Dendritic cell treated with granulocyte-macrophage colony-stimulating factor and Interleukin-4, amounts not matched to agents 40 ng/mL and 50 ng/mL, for 4 days (primary cell): ENCODE data around the gene PRR33.

Experiments used
- H3K27ac Mint-ChIP-seq: one replicate; pipeline ENCODE4 v1.8.0; 2022; ENCODE audit warnings: mild to moderate bottlenecking, mixed read lengths
- H3K27me3 Mint-ChIP-seq: one replicate; pipeline ENCODE4 v1.8.0; 2022; ENCODE audit warnings: mild to moderate bottlenecking, mixed read lengths
- H3K36me3 Mint-ChIP-seq: one replicate; pipeline ENCODE4 v1.8.0; 2022; ENCODE audit warnings: low read depth, mixed read lengths
- H3K4me1 Mint-ChIP-seq: one replicate; pipeline ENCODE4 v1.8.0; 2022; ENCODE audit warnings: low read depth, mixed read lengths
- H3K4me3 Mint-ChIP-seq: one replicate; pipeline ENCODE4 v1.8.0; 2022; ENCODE audit warnings: mild to moderate bottlenecking, moderate library complexity, mixed read lengths
- H3K9me3 Mint-ChIP-seq: one replicate; pipeline ENCODE4 v1.8.0; 2022; ENCODE audit warnings: mixed read lengths
- intact Hi-C: fragments of 100-400 bp; cut with micrococcal nuclease; formaldehyde crosslinking; loops from one replicate; pipeline ENCODE4 v1.15.0; 2022

The PRR33 gene

DNA sequence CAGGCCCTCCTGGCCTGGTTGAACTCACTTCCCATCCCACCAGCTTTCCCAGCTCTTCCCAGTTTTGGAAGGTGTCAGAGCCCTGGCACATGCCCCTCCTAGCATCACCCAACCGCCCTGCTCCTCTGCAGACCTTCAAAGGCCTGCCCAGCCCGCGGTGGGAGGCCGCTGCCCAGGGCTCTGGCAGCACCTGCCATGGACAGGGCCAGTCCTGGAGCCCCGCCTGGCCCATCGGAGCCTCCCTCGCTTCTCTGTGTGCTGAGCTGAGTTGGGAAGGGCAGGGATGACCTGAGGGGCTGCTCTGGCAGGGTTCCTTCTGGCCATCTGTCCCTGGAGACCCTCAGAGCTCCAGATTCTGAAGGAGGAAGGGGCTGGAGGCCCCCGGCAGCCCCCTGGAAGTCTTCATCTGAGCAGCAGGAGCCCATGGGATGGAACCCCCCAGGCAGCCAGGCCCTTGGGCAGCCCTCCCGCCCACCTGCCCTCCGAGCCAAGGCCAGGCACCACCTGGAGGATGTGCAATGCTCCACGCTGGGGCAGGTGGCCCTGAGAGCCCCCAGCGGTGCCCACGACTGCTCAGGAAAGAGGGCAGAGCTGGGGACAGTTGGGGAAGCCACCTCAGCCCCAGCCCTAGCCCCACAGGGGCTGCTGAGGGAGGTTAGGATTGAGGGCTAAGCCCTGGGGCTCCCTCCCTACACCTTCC, 35.2 kb downstream of the PRR33 start:
- peak overlapping the region; percentile 36 for H3K27ac Mint-ChIP-seq
- no peaks in the 10 kb centered on the region for H3K27me3 Mint-ChIP-seq
- peaks cover 72% of the 10 kb centered on the region for H3K4me1 Mint-ChIP-seq
- H3K9me3 Mint-ChIP-seq, result no peaks in the 10 kb centered on the region
- peak overlapping the region; percentile 55 for H3K4me3 Mint-ChIP-seq
- intact Hi-C loops, result no loop called here
- H3K36me3 Mint-ChIP-seq, result peaks cover 48% of the 10 kb centered on the region

DNA sequence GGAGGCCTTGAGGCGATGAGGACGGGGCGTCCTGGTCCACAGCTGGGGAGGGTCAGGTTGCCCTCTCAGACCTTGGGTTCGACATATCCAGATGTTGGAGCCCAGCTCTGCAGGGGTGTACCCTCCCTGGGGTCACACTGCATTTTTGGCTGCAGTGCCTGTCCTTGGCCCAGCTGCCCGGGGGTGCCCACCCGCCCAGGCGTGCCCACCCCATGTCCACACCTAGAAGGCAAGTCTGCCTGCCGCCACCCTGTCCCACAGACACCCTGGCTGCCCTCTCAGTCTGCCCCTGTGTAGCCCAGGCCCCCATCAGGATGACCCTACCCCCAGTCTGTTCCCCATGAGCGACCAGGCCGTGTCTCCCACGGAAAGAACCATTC, 35.8 kb downstream of the PRR33 start:
- Mint-ChIP-seq H3K36me3 (peaks cover 48% of the 10 kb centered on the region), H3K9me3 (no peaks in the 10 kb centered on the region), H3K27me3 (no peaks in the 10 kb centered on the region), H3K4me3 (peak overlapping the region; percentile 55), H3K27ac (peak overlapping the region; percentile 36), H3K4me1 (peaks cover 78% of the 10 kb centered on the region)
- intact Hi-C loops, result no loop called here

DNA sequence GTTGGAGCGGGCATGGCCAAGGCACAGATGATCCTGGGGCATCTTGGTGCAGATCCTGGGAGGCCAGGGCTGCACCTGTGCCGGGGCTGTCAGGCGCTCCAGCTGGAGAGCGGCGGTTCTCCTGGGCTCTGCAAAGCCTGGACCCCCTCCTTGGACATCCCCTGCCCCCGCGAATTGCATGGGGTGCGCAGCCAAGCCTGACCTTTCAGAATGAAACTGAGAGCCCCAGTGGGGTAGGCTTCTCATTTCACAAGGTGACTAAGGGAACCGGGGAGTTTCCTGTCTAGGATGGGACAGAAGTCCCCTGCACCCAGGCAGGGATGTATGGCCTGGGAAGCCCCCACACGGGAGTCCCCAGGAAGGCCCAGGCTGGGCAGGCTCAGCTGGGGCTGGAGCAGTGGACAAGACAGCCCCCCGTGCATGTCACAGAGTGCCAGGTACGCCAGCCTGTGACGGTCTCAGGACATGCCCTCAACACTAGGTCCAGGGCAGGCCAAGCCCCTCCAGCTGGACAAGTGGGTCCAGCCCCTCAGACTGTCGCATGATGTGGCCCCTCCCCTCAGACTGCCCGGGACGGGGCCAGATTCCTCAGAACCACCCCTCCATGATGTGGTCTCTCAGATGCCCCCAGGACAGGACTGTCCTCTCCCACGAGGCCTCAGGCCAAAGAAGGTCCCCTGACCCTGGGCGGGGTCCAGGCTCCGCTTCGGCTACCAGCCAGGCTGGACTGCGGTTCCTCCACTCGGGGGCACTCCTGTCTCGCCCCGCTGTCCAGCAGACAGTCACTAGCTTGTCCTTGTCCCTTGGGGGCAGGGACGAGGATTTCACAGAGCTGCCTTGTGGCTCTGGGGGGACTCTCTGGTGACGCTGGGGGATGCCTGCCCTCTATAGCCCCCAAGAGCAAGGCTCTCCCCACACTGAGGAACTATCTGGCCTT, 36.5 kb downstream of the PRR33 start:
- no peak overlapping the region for H3K27ac Mint-ChIP-seq
- no peaks in the 10 kb centered on the region for H3K27me3 Mint-ChIP-seq
- H3K4me1 Mint-ChIP-seq, result peaks cover 84% of the 10 kb centered on the region
- intact Hi-C loops, result no loop called here
- H3K36me3 Mint-ChIP-seq, result peaks cover 48% of the 10 kb centered on the region
- peak overlapping the region; percentile 88 for H3K4me3 Mint-ChIP-seq
- no peaks in the 10 kb centered on the region for H3K9me3 Mint-ChIP-seq

GRCh38 chr11:1854132-1854948, 37.4 kb downstream of the PRR33 start:
- Mint-ChIP-seq H3K4me3 (peak overlapping the region; percentile 88), H3K9me3 (no peaks in the 10 kb centered on the region), H3K27ac (peak overlapping the region; percentile 86), H3K4me1 (peaks cover 92% of the 10 kb centered on the region), H3K27me3 (no peaks in the 10 kb centered on the region), H3K36me3 (peaks cover 48% of the 10 kb centered on the region)
- intact Hi-C loops, result no loop called here

GRCh38 chr11:1853376-1854131, 38.1 kb downstream of the PRR33 start:
- H3K36me3 Mint-ChIP-seq, result peaks cover 48% of the 10 kb centered on the region
- peak overlapping the region; percentile 88 for H3K4me3 Mint-ChIP-seq
- peaks cover 97% of the 10 kb centered on the region for H3K4me1 Mint-ChIP-seq
- peak overlapping the region; percentile 86 for H3K27ac Mint-ChIP-seq
- no peaks in the 10 kb centered on the region for H3K9me3 Mint-ChIP-seq
- H3K27me3 Mint-ChIP-seq, result no peaks in the 10 kb centered on the region
- intact Hi-C loops, result no loop called here

DNA sequence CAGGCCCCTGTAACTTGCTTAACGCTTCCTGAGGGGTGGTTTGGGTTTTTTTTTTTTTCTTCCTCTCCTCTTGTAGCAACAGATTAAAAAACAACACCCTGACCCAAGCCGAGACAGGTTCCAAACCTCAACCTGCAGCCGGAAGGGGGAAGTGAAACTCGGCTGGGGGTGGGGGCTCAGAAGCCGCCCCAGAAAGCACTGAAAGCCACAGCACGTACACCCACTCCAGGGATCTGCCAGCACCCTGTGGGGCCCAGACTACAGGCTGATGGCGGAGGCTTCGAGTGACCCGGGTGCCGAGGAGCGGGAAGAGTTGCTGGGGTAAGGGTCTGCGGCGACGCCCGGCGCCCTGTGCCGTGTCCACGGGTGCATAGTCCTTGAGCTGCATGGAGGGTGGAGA, 38.8 kb downstream of the PRR33 start, which contains the start of gene LSP1:
Gene LSP1 (plus strand): TSS at position 208 of the 400 bp plus-strand sequence. CDS start 61 bp downstream, at position 269.
- peaks cover 48% of the 10 kb centered on the region for H3K36me3 Mint-ChIP-seq
- no peaks in the 10 kb centered on the region for H3K9me3 Mint-ChIP-seq
- intact Hi-C loops, result no loop called here
- H3K4me1 Mint-ChIP-seq, result peaks cover 97% of the 10 kb centered on the region
- peak within 1 kb of the TSS; percentile 86 for H3K27ac Mint-ChIP-seq
- H3K27me3 Mint-ChIP-seq, result no peaks in the 10 kb centered on the region
- peak within 1 kb of the TSS; percentile 88 for H3K4me3 Mint-ChIP-seq

DNA sequence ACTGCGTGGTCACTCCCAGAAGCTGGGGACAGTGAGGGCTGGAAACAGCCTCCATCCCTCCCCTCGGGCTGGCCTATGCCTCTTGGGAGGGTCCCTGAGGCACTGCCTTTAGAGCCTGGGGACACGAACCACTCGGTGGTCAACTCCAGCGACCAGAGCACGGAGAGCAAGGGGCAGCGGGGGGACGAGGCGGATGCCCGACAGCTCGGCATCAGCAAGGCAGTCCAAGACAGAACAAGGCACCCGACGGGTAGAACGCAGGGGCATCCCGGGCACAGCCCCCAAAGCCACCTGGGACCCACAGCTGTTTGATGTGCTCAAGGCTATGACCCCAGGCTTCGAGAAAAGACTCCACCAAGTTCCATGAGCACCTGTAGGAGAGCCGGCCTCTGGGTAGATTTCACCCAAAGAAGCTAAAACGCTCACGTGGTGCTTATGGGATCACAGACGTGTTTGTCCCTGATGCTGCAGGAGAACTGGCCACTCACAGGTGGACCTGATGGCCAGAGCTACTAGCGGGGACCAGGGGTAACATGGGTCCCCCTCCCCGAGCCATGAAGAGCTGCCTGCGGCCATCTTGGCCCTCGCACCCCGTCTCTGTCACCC, 39.3 kb downstream of the PRR33 start:
- Mint-ChIP-seq H3K4me3 (peak overlapping the region; percentile 88), H3K9me3 (no peaks in the 10 kb centered on the region), H3K27ac (peak overlapping the region; percentile 86), H3K27me3 (no peaks in the 10 kb centered on the region), H3K36me3 (peaks cover 50% of the 10 kb centered on the region), H3K4me1 (peaks cover 97% of the 10 kb centered on the region)
- intact Hi-C loops, result no loop called here

DNA sequence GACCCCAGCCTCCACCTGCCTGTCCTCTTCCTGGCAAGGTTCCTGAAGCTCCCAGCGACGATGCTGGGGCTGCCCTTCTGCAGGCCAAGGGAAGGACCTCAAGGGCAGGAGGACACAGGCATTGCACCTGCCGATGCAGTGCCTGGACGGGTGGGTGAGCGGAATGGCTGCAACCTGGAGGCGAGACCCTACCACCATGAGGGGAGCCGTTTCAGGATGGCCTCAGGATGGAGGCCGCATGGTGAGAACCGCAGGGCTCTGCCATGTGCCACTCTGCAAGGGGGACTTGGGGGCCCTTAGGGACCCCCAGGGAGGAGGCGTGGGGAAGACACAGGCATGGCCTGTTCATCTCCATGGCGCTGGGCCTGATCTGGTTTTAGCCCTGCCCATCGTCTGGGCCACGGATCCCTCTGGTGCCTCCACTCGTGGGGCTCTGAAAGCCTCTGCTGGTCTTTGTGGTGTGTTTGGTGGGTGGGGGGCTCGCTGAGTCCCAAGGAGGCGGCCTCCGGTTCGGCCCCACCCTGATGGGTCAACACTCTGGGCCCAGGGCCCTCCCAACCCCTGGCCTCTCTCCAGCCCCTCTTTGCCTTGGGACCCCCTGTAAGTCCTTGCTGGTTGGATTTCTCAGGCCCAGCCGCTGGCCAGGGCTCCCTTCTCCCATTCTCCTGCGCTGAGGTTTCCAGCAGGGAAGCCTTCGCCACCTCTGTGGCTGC, 40.1 kb downstream of the PRR33 start:
- H3K4me1 Mint-ChIP-seq, result peaks cover 98% of the 10 kb centered on the region
- no peaks in the 10 kb centered on the region for H3K27me3 Mint-ChIP-seq
- peaks cover 58% of the 10 kb centered on the region for H3K36me3 Mint-ChIP-seq
- intact Hi-C loops, result no loop called here
- H3K27ac Mint-ChIP-seq, result peak overlapping the region; percentile 86
- H3K9me3 Mint-ChIP-seq, result no peaks in the 10 kb centered on the region
- H3K4me3 Mint-ChIP-seq, result peak overlapping the region; percentile 88

GRCh38 chr11:1848640-1849430, 42.9 kb downstream of the PRR33 start:
- peak overlapping the region; percentile 72 for H3K4me3 Mint-ChIP-seq
- peaks cover 99% of the 10 kb centered on the region for H3K4me1 Mint-ChIP-seq
- H3K27ac Mint-ChIP-seq, result peak overlapping the region; percentile 86
- peaks cover 51% of the 10 kb centered on the region for H3K36me3 Mint-ChIP-seq
- no peaks in the 10 kb centered on the region for H3K27me3 Mint-ChIP-seq
- intact Hi-C loops, result no loop called here
- H3K9me3 Mint-ChIP-seq, result no peaks in the 10 kb centered on the region

- Mint-ChIP-seq H3K4me3 (peak overlapping the region; percentile 72), H3K9me3 (no peaks in the 10 kb centered on the region), H3K27ac (peak overlapping the region; percentile 86), H3K36me3 (peaks cover 48% of the 10 kb centered on the region), H3K27me3 (no peaks in the 10 kb centered on the region), H3K4me1 (peaks cover 99% of the 10 kb centered on the region)
- intact Hi-C loops, result no loop called here
Observed at GRCh38 chr11:1847926-1848639, 43.6 kb downstream of the PRR33 start.

DNA sequence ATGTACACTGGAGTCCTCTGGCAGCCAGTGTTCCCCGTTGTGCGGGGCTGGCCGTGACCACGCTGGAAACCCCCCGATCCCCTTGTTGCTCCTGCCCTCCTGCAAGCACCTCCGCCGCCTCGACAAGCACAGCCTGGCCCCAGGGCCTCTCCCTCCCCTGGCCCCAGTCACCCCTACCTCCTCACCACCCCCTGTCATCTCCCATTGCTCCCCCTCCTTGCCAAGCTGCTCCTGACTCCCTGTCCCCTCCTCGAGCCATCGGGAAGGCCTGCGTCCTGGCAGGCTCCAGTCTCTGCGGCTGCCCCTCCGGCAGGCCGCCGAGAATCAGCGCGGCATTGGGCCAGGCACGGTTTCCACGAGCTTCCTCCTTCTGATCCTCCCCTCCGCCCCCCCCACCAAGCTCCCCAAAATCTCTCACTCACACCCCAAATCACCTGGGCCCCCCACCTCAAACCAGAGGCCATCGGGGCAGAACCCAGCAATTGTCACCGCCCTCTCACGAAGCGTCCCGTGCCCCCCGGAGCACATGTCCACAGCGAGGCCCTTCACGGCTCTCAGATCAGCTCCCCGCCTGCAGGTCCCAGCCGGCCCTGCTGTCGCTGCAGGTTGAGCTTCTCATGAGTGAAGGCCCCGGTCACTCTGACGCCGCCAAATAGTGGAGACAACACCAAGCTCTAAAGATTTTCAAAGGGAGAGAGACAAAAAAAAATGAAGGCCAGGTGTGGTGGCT, 44.5 kb downstream of the PRR33 start:
- Mint-ChIP-seq H3K27ac (peak overlapping the region; percentile 86), H3K4me1 (peaks cover 96% of the 10 kb centered on the region), H3K9me3 (no peaks in the 10 kb centered on the region), H3K36me3 (peaks cover 44% of the 10 kb centered on the region), H3K27me3 (no peaks in the 10 kb centered on the region), H3K4me3 (peak overlapping the region; percentile 72)
- intact Hi-C loops, result no loop called here
